NCI-H345 treated with DMSO at 0.1 percent for 48 hours (cell line): ENCODE measurements around the gene SETD2.
"Not testable (repeated sequence)": the region's sequence is repeated elsewhere in the genome, so short reads cannot be mapped to it uniquely, and the experiment has no call there.

Source experiments
- DNase-seq: peaks from one replicate; lab custom pipeline; 2025; ENCODE audit not compliant: unreplicated experiment; lab: John Stamatoyannopoulos, UW

Gene SETD2

GRCh38 chr3:47149339-47149933 lies 14.5 kb downstream of the SETD2 start:
- no peak for DNase-seq

GRCh38 chr3:47145272-47145671 lies 18.6 kb downstream of the SETD2 start:
- no peak for DNase-seq

GRCh38 chr3:47143068-47143467 lies 20.8 kb downstream of the SETD2 start:
- DNase-seq, result no peak

GRCh38 chr3:47142536-47142935 lies 21.4 kb downstream of the SETD2 start:
- not testable (repeated sequence) for DNase-seq

- DNase-seq, result not testable (repeated sequence)
Observed at GRCh38 chr3:47140973-47141461, 22.9 kb downstream of the SETD2 start.

- not testable (repeated sequence) for DNase-seq
Observed at GRCh38 chr3:47140553-47140952, 23.4 kb downstream of the SETD2 start.

- DNase-seq, result no peak
Observed at GRCh38 chr3:47134311-47134710, 29.6 kb downstream of the SETD2 start.

- no peak for DNase-seq
Observed at GRCh38 chr3:47133641-47134040, 30.3 kb downstream of the SETD2 start.

- DNase-seq, result no peak
Observed at GRCh38 chr3:47130557-47130956, 33.4 kb downstream of the SETD2 start.

GRCh38 chr3:47128137-47128536 lies 35.8 kb downstream of the SETD2 start:
- no peak for DNase-seq

- no peak for DNase-seq
Observed at GRCh38 chr3:47123857-47124256, 40.1 kb downstream of the SETD2 start.

- no peak for DNase-seq
Observed at GRCh38 chr3:47121409-47121808, 42.5 kb downstream of the SETD2 start.

GRCh38 chr3:47120138-47120537 lies 43.8 kb downstream of the SETD2 start:
- no peak for DNase-seq

- DNase-seq, result not testable (repeated sequence)
Observed at GRCh38 chr3:47119387-47119786, 44.5 kb downstream of the SETD2 start.

- DNase-seq, result no peak
Observed at GRCh38 chr3:47117807-47118364, 46.0 kb downstream of the SETD2 start.

- not testable (repeated sequence) for DNase-seq
Observed at GRCh38 chr3:47115524-47115923, 48.4 kb downstream of the SETD2 start.

GRCh38 chr3:47113669-47114365 lies 50.1 kb downstream of the SETD2 start:
- no peak for DNase-seq

- DNase-seq, result no peak
Observed at GRCh38 chr3:47112997-47113396, 50.9 kb downstream of the SETD2 start.

GRCh38 chr3:47109393-47109792 lies 54.5 kb downstream of the SETD2 start:
- DNase-seq, result no peak

- no peak for DNase-seq
Observed at GRCh38 chr3:47108546-47108945, 55.4 kb downstream of the SETD2 start.

- DNase-seq, result no peak
Observed at GRCh38 chr3:47104259-47104658, 59.7 kb downstream of the SETD2 start.

- DNase-seq, result no peak
Observed at GRCh38 chr3:47103619-47104018, 60.3 kb downstream of the SETD2 start.
